HepG2 (cell line): ENCODE results near the gene COL5A2. TPM values are rescaled to one million over a fixed set of nuclear protein-coding genes. Genes with fewer than 3 reads are reported as not detected.

Experiments
- ATAC-seq: fragments of 200-7000 bp; cut with Tn5 transposase; 3 replicates; pipeline ENCODE4 v1.9.1; 2020; ENCODE audit warnings: mild to moderate bottlenecking, moderate library complexity
- BruUV-seq: library from RNA; stranded (reverse); fragments of 400-500 nt; replicated peaks from 2 replicates; lab custom pipeline; 2021; lab: Mats Ljungman, UMichigan
- CTCF ChIA-PET: fragments of 300-600 bp; formaldehyde crosslinking; extraction: SDS; loops from one replicate; lab custom pipeline; 2021; ENCODE audit warnings: low total read pairs, inconsistent platforms, low intra/inter-chr PET ratio; lab: Yijun Ruan, JAX
- POLR2A ChIA-PET: fragments of 350-600 bp; sonication (Branson Sonifier 250); formaldehyde crosslinking; loops from one replicate; lab custom pipeline; 2020; ENCODE audit warnings: antibody characterized with exemption, inconsistent platforms; lab: Yijun Ruan, JAX
- DNase-seq: peaks from one replicate; pipeline ENCODE4 v3.0.0-alpha.2; 2015; ENCODE audit warnings: low spot score
- FAIRE-seq: peaks from 3 replicates; lab custom pipeline; 2011; peaks lifted over from hg19 to GRCh38; lab: Jason Lieb, UNC
- H2AFZ ChIP-seq: one replicate; pipeline ENCODE4 v1.6.1; 2011; ENCODE audit warnings: low read length, inconsistent platforms
- H3K27ac ChIP-seq: fragments of 300-600 bp; 3 replicates; pipeline ENCODE4 v1.8.0; 2011; ENCODE audit warnings: mixed run types, mild to moderate bottlenecking, mixed read lengths, low read length, inconsistent platforms; ENCODE audit not compliant: insufficient read depth; ENCODE audit errors: extremely low read length
- H3K27me3 ChIP-seq, 2 experiments: fragments of 200-600 bp in 1 of 2; 2 replicates in 1 of 2; 3 replicates in 1 of 2; pipeline versions ENCODE4 v1.6.0 to v1.8.0; 2011; ENCODE audit warnings: low read length in 2 of 2, mild to moderate bottlenecking in 2 of 2, moderate library complexity in 2 of 2, inconsistent platforms in 1 of 2; ENCODE audit not compliant: insufficient read depth in 2 of 2, control insufficient read depth in 1 of 2
- H3K36me3 ChIP-seq, 2 experiments: fragments of 200-600 bp in 1 of 2; replicated peaks in 1 of 2; 2 replicates in 1 of 2; 3 replicates in 1 of 2; pipeline versions ENCODE4 v1.5.1 to v1.8.0; 2011; ENCODE audit warnings: low read length in 2 of 2, inconsistent platforms in 1 of 2; ENCODE audit not compliant: insufficient read depth in 2 of 2, control insufficient read depth in 1 of 2
- H3K4me1 ChIP-seq: 2 replicates; pipeline ENCODE4 v1.5.1; 2012; ENCODE audit warnings: low read length, inconsistent platforms; ENCODE audit not compliant: insufficient read depth
- H3K4me2 ChIP-seq: 2 replicates; pipeline ENCODE4 v1.6.0; 2011; ENCODE audit warnings: low read depth, low read length, inconsistent platforms
- H3K4me3 ChIP-seq, 3 experiments: fragments of 200-600 bp in 1 of 3; sonication (generic), shearing (Covaris generic) in 1 of 3; replicated peaks in 1 of 3; 2 replicates each; pipeline ENCODE4 v1.5.1; 2011 to 2016; ENCODE audit warnings: low read length in 3 of 3, inconsistent platforms in 2 of 3, low read depth in 2 of 3, mild to moderate bottlenecking in 2 of 3, control low read depth in 1 of 3, mixed read lengths in 1 of 3; ENCODE audit not compliant: insufficient read depth in 1 of 3
- H3K79me2 ChIP-seq: one replicate; pipeline ENCODE4 v1.6.1; 2011; ENCODE audit warnings: low read length, inconsistent platforms; ENCODE audit not compliant: insufficient read depth
- H3K9ac ChIP-seq: 2 replicates; pipeline ENCODE4 v1.6.0; 2011; ENCODE audit warnings: mild to moderate bottlenecking, low read depth, low read length, inconsistent platforms; ENCODE audit not compliant: insufficient read depth
- H3K9me3 ChIP-seq: 2 replicates; pipeline ENCODE4 v1.5.1; 2012; ENCODE audit warnings: mild to moderate bottlenecking, low read length
- H4K20me1 ChIP-seq: 2 replicates; pipeline ENCODE4 v1.6.0; 2011; ENCODE audit warnings: inconsistent platforms, mild to moderate bottlenecking, low read length, moderate library complexity; ENCODE audit not compliant: insufficient read depth
- ATF7 ChIP-seq, 2 experiments: fragments of 450-650 bp in 1 of 2; sonication (generic) in 1 of 2; formaldehyde crosslinking in 1 of 2; IDR thresholded peaks; 2 replicates each; pipeline versions ENCODE4 v1.4.0 to v1.6.1; 2016 to 2020; ENCODE audit warnings: antibody characterized with exemption in 1 of 2, mild to moderate bottlenecking in 1 of 2, missing genetic modification reagents in 1 of 2
- FOXK1 ChIP-seq: sonication (generic); formaldehyde crosslinking; IDR thresholded peaks from 2 replicates; pipeline ENCODE4 v1.4.0; 2020; ENCODE audit warnings: low read depth, missing genetic modification reagents, borderline replicate concordance
- MIER2 ChIP-seq: IDR thresholded peaks from 2 replicates; pipeline ENCODE4 v1.6.1; 2016; ENCODE audit warnings: missing biosample characterization, missing genetic modification reagents
- SRY ChIP-seq: sonication (generic); formaldehyde crosslinking; IDR thresholded peaks from 2 replicates; pipeline ENCODE4 v1.8.0; 2022; ENCODE audit warnings: mild to moderate bottlenecking, missing genetic modification reagents
- TCF7 ChIP-seq: sonication (generic); IDR thresholded peaks from 2 replicates; pipeline ENCODE4 v1.6.1; 2016; ENCODE audit warnings: antibody characterized with exemption, low read depth
- ZNF207 ChIP-seq: fragments of 450-650 bp; IDR thresholded peaks from 2 replicates; pipeline ENCODE4 v1.6.1; 2016; ENCODE audit warnings: antibody characterized with exemption, borderline replicate concordance
- ZNF546 ChIP-seq: sonication (generic); formaldehyde crosslinking; conservative IDR thresholded peaks from 2 replicates; pipeline ENCODE4 v1.8.1; 2023; ENCODE audit warnings: mild to moderate bottlenecking, missing genetic modification reagents
- ZNF672 ChIP-seq: sonication (generic); formaldehyde crosslinking; IDR thresholded peaks from 2 replicates; pipeline ENCODE4 v1.8.1; 2022; ENCODE audit warnings: missing genetic modification reagents
- WGBS: methylation state at CpG from one replicate; pipeline ENCODE4 v1.1.6; 2017; ENCODE audit warnings: low lambda C conversion rate; 5-methylcytosine and 5-hydroxymethylcytosine counted together
- in situ Hi-C: cut with HindIII; loops from 2 replicates; pipeline ENCODE4 v1.10.0; 2017; ENCODE audit warnings: low pct_unique_long_range_greater_than_20kb; ENCODE audit not compliant: extremely low pct_ligation_motif_present
- intact Hi-C: fragments of 100-400 bp; cut with micrococcal nuclease; formaldehyde crosslinking; loops from one replicate; pipeline ENCODE4 v1.10.0; 2022; ENCODE audit not compliant: unreplicated experiment
- polyA plus RNA-seq, 8 experiments: library from polyadenylated mRNA; depleted of rRNA in 3 of 8; stranded (reverse) in 7 of 8; unstranded in 1 of 8; fragments of >200 nt; fragmentation: Illumina TruSeq in 4 of 8; extraction: Trizol in 4 of 8; gene quantifications; 2 replicates each; pipeline versions ENCODE4 v1.2.1 to v1.2.3, GENCODE V29; 2011 to 2016; ENCODE audit warnings: low read depth in 4 of 8, missing spikeins in 1 of 8, mixed read lengths in 1 of 8; ENCODE audit not compliant: insufficient read depth in 1 of 8
- total RNA-seq, 5 experiments: library from RNA; depleted of rRNA; stranded (reverse); fragments of >200 nt; fragmentation: Illumina TruSeq; extraction: Trizol; gene quantifications; 2 replicates each; pipeline ENCODE4 v1.2.3, GENCODE V29; 2016; ENCODE audit warnings: low read depth in 1 of 5
- TF ChIP-seq, protein P1 (sequence below): sonication (generic); formaldehyde crosslinking; IDR thresholded peaks from 2 replicates; pipeline ENCODE4 v1.5.1; 2020; ENCODE audit warnings: missing genetic modification reagents, mild to moderate bottlenecking, borderline replicate concordance
- TF ChIP-seq, protein P2 (sequence below): sonication (generic); formaldehyde crosslinking; IDR thresholded peaks from 2 replicates; pipeline ENCODE4 v1.5.0; 2020; ENCODE audit warnings: mild to moderate bottlenecking, missing genetic modification reagents

COL5A2 gene
- total and polyA plus RNA-seq, 2 of the 13 experiments (the other 11 are each of a cell fraction or from before 2014, with no cell fraction given) = 0.83 to 1.5 TPM

DNA sequence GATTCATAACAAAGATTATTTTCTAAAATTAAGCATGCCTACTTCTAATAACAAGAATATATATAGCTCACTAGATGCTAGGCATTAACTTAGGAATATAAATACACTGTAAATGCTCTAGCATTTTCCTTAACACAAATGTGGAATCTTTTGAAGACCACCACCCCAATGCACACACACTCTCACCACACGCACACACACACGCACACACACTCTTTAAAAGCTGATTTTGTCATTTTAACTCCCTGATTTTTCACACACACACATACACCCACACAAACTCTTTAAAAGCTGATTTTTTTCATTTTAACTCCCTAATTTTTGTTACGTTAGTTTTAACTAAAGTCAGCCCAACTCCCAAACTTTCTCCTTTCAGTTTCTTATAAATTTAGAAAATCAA is 3.0 kb downstream of the COL5A2 start:
- H3K27me3 ChIP-seq = no peaks in the 10 kb centered on the region
- CTCF ChIA-PET = no interaction called here

DNA sequence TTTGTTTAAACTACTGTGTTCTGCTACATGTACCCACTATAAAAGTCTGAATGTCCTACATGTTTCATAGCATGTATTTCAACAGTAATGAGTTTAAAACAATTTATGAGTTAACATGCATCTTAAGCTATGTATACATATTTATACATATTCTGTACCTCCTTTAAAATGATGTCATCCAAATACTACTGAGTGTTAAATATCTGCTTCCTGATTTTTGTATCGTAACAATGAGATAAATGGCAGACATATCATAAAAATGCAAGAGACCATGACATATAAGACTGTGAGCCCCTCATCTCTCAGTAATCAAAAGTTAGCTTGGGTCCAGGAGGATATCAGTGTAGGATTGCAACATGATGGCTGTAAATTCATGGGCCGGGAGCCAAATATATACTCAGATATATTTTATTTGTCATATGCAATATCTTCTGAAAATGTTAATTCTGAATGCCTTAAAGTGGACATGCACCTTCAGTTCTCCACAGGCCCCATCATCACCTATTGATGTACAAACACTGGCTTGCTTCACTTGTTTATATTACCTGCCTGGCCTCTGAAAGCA is 3.6 kb downstream of the COL5A2 start:
- Histone ChIP-seq H3K4me1 (no peaks in the 10 kb centered on the region), H2AFZ (no peak overlapping the region), H3K27ac (no peak overlapping the region), H4K20me1 (no peaks in the 10 kb centered on the region), H3K9me3 (no peaks in the 10 kb centered on the region), H3K9ac (no peak overlapping the region), H3K79me2 (no peaks in the 10 kb centered on the region), H3K27me3 (no peaks in the 10 kb centered on the region), H3K36me3 (no peaks in the 10 kb centered on the region), H3K4me3 (no peak overlapping the region), H3K4me2 (no peak overlapping the region)
- in situ Hi-C loops = no loop called here
- DNase-seq (no peak), ATAC-seq (no peak), FAIRE-seq (no peak)
- ChIA-PET POLR2A (no interaction called here), CTCF (no interaction called here)
- TF ChIP-seq SRY (CRISPR knock-in tag) = no peak
- no peak for TF ChIP-seq TCF7
- TF ChIP-seq ATF7 (IDR thresholded peaks at IDR 0.05) = peak; percentile 91
- no peak for TF ChIP-seq ATF7 (CRISPR knock-in tag; IDR thresholded peaks at IDR 0.05)
- TF ChIP-seq MIER2 = no peak
- BruUV-seq = no TSS peak
- 46% methylated on average over 2 of the region's 2 CpGs for WGBS
- intact Hi-C loops = no loop called here

More for the DNA sequence above, 3.0 kb downstream of the COL5A2 start:
- H3K4me2 ChIP-seq = no peak overlapping the region
- ATAC-seq = no peak
- in situ Hi-C loops = no loop called here
- no peak overlapping the region for H3K9ac ChIP-seq
- WGBS = 60% methylated on average over 3 of the region's 3 CpGs
- H3K79me2 ChIP-seq = no peaks in the 10 kb centered on the region
- no peak overlapping the region for H3K27ac ChIP-seq
- H3K4me1 ChIP-seq = peaks cover 4% of the 10 kb centered on the region
- TF ChIP-seq FOXK1 (CRISPR knock-in tag) (no peak), ZNF546 (no peak), ZNF207 (no peak), ZNF672 (CRISPR knock-in tag) (no peak)
- TF ChIP-seq, protein P1, sequence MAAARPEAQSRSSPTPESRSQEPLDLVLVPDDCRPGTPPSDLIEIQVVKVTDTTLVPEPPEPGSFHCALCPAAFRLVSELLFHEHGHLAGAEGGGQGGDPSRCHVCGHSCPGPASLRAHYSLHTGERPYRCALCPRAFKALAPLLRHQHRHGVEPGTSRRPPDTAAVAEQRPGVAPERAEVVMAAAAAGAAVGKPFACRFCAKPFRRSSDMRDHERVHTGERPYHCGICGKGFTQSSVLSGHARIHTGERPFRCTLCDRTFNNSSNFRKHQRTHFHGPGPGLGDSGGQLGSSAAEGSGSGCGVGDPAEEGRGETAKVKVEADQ (CRISPR knock-in tag) = no peak
- TF ChIP-seq, protein P2, sequence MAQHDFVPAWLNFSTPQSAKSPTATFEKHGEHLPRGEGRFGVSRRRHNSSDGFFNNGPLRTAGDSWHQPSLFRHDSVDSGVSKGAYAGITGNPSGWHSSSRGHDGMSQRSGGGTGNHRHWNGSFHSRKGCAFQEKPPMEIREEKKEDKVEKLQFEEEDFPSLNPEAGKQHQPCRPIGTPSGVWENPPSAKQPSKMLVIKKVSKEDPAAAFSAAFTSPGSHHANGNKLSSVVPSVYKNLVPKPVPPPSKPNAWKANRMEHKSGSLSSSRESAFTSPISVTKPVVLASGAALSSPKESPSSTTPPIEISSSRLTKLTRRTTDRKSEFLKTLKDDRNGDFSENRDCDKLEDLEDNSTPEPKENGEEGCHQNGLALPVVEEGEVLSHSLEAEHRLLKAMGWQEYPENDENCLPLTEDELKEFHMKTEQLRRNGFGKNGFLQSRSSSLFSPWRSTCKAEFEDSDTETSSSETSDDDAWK (CRISPR knock-in tag) = no peak
- H2AFZ ChIP-seq = no peak overlapping the region
- H3K9me3 ChIP-seq = no peaks in the 10 kb centered on the region
- no peaks in the 10 kb centered on the region for H3K36me3 ChIP-seq
- no peak for FAIRE-seq
- DNase-seq = no peak
- intact Hi-C loops = no loop called here
- no peaks in the 10 kb centered on the region for H4K20me1 ChIP-seq
- POLR2A ChIA-PET = no interaction called here
- BruUV-seq = no TSS peak
- no peak overlapping the region for H3K4me3 ChIP-seq
